Stimulated activated CD8-positive, alpha-beta memory T cell treated with anti-CD3 and anti-CD28 coated beads, Interleukin-15, amount 100 ng/mL, for 24 hours (primary cell): ENCODE results near the gene BFAR.
"Not testable (repeated sequence)": the region's sequence is repeated elsewhere in the genome, so short reads cannot be mapped to it uniquely, and the experiment has no call there.

ENCODE experiments used
- DNase-seq: peaks from one replicate; pipeline ENCODE4 v3.0.0-alpha.2; 2020; ENCODE audit warnings: low read depth

BFAR gene

GRCh38 chr16:14701859-14702258, 69.1 kb downstream of the BFAR start:
- not testable (repeated sequence) for DNase-seq

GRCh38 chr16:14702672-14703071, 69.9 kb downstream of the BFAR start:
- not testable (repeated sequence) for DNase-seq

GRCh38 chr16:14703156-14704011, 70.6 kb downstream of the BFAR start, which contains the start of gene NPIPA3:
Gene NPIPA3 (plus strand): TSS chr16:14703411. CDS start chr16:14708944, 5,533 bp downstream.
- not testable (repeated sequence) for DNase-seq
